Endothelial cell of umbilical vein (primary cell): ENCODE results near the gene CHMP3. TPM values are rescaled to one million over a fixed set of nuclear protein-coding genes. Genes with fewer than 3 reads are reported as not detected.
"Not testable (repeated sequence)": the region's sequence is repeated elsewhere in the genome, so short reads cannot be mapped to it uniquely, and the experiment has no call there.

Experiments used
- BruUV-seq: library from RNA; stranded (reverse); fragments of 400-500 nt; replicated peaks from 2 replicates; lab custom pipeline; 2021; lab: Mats Ljungman, UMichigan
- CTCF ChIA-PET: fragments of 300-600, 350-600 bp; sonication (Branson Sonifier 250); formaldehyde crosslinking; loops from one replicate; lab custom pipeline; 2021; ENCODE audit warnings: antibody characterized with exemption, inconsistent platforms; lab: Charles Lee
- POLR2A ChIA-PET: fragments of 300-600, 350-600 bp; sonication (Branson Sonifier 250); formaldehyde crosslinking; loops from one replicate; lab custom pipeline; 2021; ENCODE audit warnings: antibody characterized with exemption, inconsistent platforms; lab: Charles Lee
- DNase-seq: peaks from one replicate; pipeline ENCODE4 v3.0.0-alpha.2; 2011; ENCODE audit warnings: low read depth, low spot score
- FAIRE-seq: peaks from 2 replicates; lab custom pipeline; 2011; peaks lifted over from hg19 to GRCh38; lab: Jason Lieb, UNC
- H2AFZ ChIP-seq: 2 replicates; pipeline ENCODE4 v1.6.0; 2012; ENCODE audit warnings: low read depth, low read length, control low read depth, inconsistent platforms
- H3K27ac ChIP-seq: 2 replicates; pipeline ENCODE4 v1.5.1; 2011; ENCODE audit warnings: low read depth, mild to moderate bottlenecking, control low read depth, low read length, moderate library complexity; ENCODE audit not compliant: insufficient read depth
- H3K27me3 ChIP-seq, 2 experiments: 2 replicates each; pipeline versions ENCODE4 v1.6.0 to v1.6.1; 2011; ENCODE audit warnings: low read length in 2 of 2, mixed read lengths in 1 of 2; ENCODE audit not compliant: control insufficient read depth in 2 of 2, insufficient read depth in 2 of 2
- H3K36me3 ChIP-seq, 2 experiments: 2 replicates in 1 of 2; 3 replicates in 1 of 2; pipeline ENCODE4 v1.5.1; 2011; ENCODE audit warnings: low read length in 2 of 2, mild to moderate bottlenecking in 1 of 2, moderate library complexity in 1 of 2; ENCODE audit not compliant: control insufficient read depth in 2 of 2, insufficient read depth in 2 of 2; ENCODE audit errors: extremely low read depth in 1 of 2
- H3K4me1 ChIP-seq: 3 replicates; pipeline ENCODE4 v1.5.1; 2011; ENCODE audit warnings: mild to moderate bottlenecking, low read length; ENCODE audit not compliant: control insufficient read depth, insufficient read depth; ENCODE audit errors: extremely low read depth
- H3K4me2 ChIP-seq: 2 replicates; pipeline ENCODE4 v1.6.1; 2011; ENCODE audit warnings: low read length, control low read depth, mixed read lengths; ENCODE audit not compliant: insufficient read depth
- H3K4me3 ChIP-seq, 3 experiments: fragments of 200-600 bp in 1 of 3; sonication (generic), shearing (Covaris generic) in 1 of 3; replicated peaks in 1 of 3; 2 replicates each; pipeline ENCODE4 v1.5.1; 2011 to 2016; ENCODE audit warnings: control low read depth in 3 of 3, low read length in 3 of 3, mild to moderate bottlenecking in 2 of 3, inconsistent platforms in 1 of 3, low read depth in 1 of 3, moderate library complexity in 1 of 3; ENCODE audit not compliant: insufficient read depth in 1 of 3
- H3K79me2 ChIP-seq: 2 replicates; pipeline ENCODE4 v1.6.0; 2012; ENCODE audit warnings: low read length, inconsistent platforms; ENCODE audit not compliant: control insufficient read depth, insufficient read depth
- H3K9ac ChIP-seq: replicated peaks from 2 replicates; pipeline ENCODE3; 2011; ENCODE audit warnings: low read length, control low read depth; ENCODE audit not compliant: insufficient read depth; ENCODE audit errors: extremely low read depth
- H3K9me1 ChIP-seq: replicated peaks from 3 replicates; pipeline ENCODE4 v1.6.0; 2011; ENCODE audit warnings: mild to moderate bottlenecking, low read length; ENCODE audit not compliant: control insufficient read depth, insufficient read depth; ENCODE audit errors: extremely low read depth
- H3K9me3 ChIP-seq: replicated peaks from 2 replicates; pipeline ENCODE4 v1.5.1; 2012; ENCODE audit warnings: low read length, inconsistent platforms; ENCODE audit not compliant: control insufficient read depth, insufficient read depth
- H4K20me1 ChIP-seq: replicated peaks from 2 replicates; pipeline ENCODE3; 2011; ENCODE audit warnings: mild to moderate bottlenecking, low read length; ENCODE audit not compliant: control insufficient read depth, insufficient read depth; ENCODE audit errors: extremely low read depth
- dilution Hi-C: fragments of 300-500 bp; cut with MboI; formaldehyde crosslinking; loops from one replicate; pipeline ENCODE4 v1.15.0; 2019; ENCODE audit warnings: low sequenced_read_pairs; ENCODE audit not compliant: extremely low pct_ligation_motif_present
- intact Hi-C: fragments of 100-400 bp; cut with micrococcal nuclease; formaldehyde crosslinking; loops from one replicate; pipeline ENCODE4 v1.10.0; 2022
- polyA plus RNA-seq, 4 experiments: library from polyadenylated mRNA; depleted of rRNA in 3 of 4; stranded (reverse) in 3 of 4; unstranded in 1 of 4; fragments of >200 nt; gene quantifications; 2 replicates each; pipeline versions ENCODE4 v1.2.1 to v1.2.3, GENCODE V29; 2011 to 2012; ENCODE audit warnings: missing spikeins in 1 of 4
- total RNA-seq: library from RNA; stranded (reverse); gene quantifications from 2 replicates; pipeline ENCODE4 v1.2.3, GENCODE V29; 2021

Gene CHMP3
- total and polyA plus RNA-seq, 2 donors (not counting 3 experiments of a cell fraction or from before 2014, with no cell fraction given): 48.1 to 92.2 TPM

DNA sequence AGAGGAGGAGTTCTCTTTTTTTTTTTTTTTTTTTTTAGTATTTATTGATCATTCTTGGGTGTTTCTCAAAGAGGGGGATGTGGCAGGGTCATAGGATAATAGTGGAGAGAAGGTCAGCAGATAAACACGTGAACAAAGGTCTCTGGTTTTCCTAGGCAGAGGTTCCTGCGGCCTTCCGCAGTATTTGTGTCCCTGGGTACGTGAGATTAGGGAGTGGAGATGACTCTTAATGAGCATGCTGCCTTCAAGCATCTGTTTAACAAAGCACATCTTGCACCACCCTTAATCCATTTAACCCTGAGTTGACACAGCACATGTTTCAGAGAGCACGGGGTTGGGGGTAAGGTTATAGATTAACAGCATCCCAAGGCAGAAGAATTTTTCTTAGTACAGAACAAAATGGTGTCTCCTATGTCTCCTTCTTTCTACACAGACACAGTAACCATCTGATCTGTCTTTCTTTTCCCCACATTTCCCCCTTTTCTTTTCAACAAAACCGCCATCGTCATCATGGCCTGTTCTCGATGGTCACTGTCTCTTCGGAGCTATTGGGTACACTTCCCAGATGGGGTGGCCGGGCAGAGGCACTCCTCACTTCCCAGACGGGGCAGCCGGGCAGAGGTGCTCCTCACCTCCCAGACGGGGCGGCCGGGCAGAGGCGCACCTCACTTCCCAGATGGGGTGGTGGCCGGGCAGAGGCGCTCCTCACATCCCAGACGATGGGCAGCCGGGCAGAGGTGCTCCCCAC is 14.9 kb downstream of the CHMP3 start:
- FAIRE-seq, H2AFZ ChIP-seq, BruUV-seq, intact Hi-C loops, H3K79me2 ChIP-seq, H3K27ac ChIP-seq, DNase-seq, CTCF ChIA-PET, H3K9me1 ChIP-seq, H3K4me2 ChIP-seq, H3K4me3 ChIP-seq, H3K9ac ChIP-seq, H4K20me1 ChIP-seq, POLR2A ChIA-PET, H3K27me3 ChIP-seq, dilution Hi-C loops, H3K4me1 ChIP-seq, H3K9me3 ChIP-seq, H3K36me3 ChIP-seq: not testable (repeated sequence)

DNA sequence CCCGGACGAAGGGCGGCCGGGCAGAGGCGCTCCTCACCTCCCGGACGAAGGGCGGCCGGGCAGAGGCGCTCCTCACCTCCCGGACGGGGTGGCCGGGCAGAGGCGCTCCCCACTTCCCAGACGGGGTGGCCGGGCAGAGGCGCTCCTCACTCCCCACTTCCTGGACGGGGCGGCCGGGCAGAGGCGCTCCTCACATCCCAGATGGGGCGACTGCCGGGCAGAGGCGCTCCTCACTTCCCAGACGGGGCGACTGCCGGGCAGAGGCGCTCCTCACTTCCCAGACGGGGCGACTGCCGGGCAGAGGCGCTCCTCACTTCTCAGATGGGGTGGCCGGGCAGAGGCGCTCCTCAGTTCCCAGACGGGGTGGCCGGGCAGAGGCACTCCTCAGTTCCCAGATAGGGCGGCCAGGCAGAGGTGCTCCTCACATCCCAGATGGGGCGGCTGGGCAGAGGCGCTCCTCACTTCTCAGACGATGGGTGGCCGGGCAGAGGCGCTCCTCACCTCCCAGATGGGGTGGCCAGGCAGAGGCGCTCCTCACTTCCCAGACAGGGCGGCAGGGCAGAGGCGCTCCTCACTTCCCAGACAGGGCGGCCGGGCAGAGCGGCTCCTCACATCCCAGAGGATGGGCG is 17.8 kb downstream of the CHMP3 start:
- H3K4me2 ChIP-seq, H3K9me1 ChIP-seq, H3K9ac ChIP-seq, DNase-seq, H3K9me3 ChIP-seq, CTCF ChIA-PET, H2AFZ ChIP-seq, H3K79me2 ChIP-seq, H4K20me1 ChIP-seq, POLR2A ChIA-PET, dilution Hi-C loops, H3K4me3 ChIP-seq, BruUV-seq, H3K4me1 ChIP-seq, H3K36me3 ChIP-seq, FAIRE-seq, H3K27me3 ChIP-seq, H3K27ac ChIP-seq, intact Hi-C loops: not testable (repeated sequence)

DNA sequence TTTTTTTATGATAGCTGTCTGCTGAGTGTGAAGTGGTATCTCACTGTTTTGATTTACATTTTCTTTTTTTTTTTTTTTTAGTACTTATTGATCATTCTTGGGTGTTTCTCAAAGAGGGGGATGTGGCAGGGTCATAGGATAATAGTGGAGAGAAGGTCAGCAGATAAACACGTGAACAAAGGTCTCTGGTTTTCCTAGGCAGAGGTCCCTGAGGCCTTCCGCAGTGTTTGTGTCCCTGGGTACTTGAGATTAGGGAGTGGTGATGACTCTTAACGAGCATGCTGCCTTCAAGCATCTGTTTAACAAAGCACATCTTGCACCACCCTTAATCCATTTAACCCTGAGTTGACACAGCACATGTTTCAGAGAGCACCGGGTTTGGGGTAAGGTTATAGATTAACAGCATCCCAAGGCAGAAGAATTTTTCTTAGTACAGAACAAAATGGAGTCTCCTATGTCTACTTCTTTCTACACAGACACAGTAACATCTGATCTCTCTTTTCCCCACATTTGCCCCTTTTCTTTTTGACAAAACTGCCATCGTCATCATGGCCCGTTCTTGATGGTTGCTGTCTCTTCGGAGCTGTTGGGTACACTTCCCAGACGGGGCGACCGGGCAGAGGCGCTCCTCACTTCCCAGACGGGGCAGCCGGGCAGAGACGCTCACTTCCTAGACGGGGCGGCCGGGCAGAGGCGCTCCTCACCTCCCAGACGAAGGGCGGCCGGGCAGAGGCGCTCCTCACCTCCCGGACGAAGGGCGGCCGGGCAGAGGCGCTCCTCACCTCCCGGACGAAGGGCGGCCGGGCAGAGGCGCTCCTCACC is 18.8 kb downstream of the CHMP3 start:
- H3K27ac ChIP-seq, CTCF ChIA-PET, FAIRE-seq, POLR2A ChIA-PET, H2AFZ ChIP-seq, H4K20me1 ChIP-seq, H3K4me2 ChIP-seq, H3K4me1 ChIP-seq, H3K36me3 ChIP-seq, intact Hi-C loops, H3K9me1 ChIP-seq, dilution Hi-C loops, H3K4me3 ChIP-seq, H3K9me3 ChIP-seq, H3K9ac ChIP-seq, BruUV-seq, H3K79me2 ChIP-seq, H3K27me3 ChIP-seq, DNase-seq: not testable (repeated sequence)
